ENCODE data around the gene MARVELD1. TPM values are rescaled to one million over a fixed set of nuclear protein-coding genes. Genes with fewer than 3 reads are reported as not detected.

The MARVELD1 gene
- total RNA-seq, 1 experiment from 2014 or later = 30.1 TPM

GRCh38 chr10:97718659-97719142 is 5.2 kb downstream of the MARVELD1 start:
- H3K9me3 ChIP-seq (ENCODE audit: low read depth, low read length, poor library complexity, severe bottlenecking) = no peaks in the 10 kb centered on the region
- DNase-seq (ENCODE audit: low spot score) = no peak
- H3K27ac ChIP-seq (ENCODE audit: low read depth, low read length, poor library complexity, severe bottlenecking) = no peak overlapping the region
- no peak overlapping the region for H3K4me3 ChIP-seq (ENCODE audit: low read depth, low read length, poor library complexity, severe bottlenecking)
- peaks cover 12% of the 10 kb centered on the region for H3K36me3 ChIP-seq (ENCODE audit: insufficient read depth, low read length, poor library complexity, severe bottlenecking)
- intact Hi-C loops (cut with micrococcal nuclease; ENCODE audit: unreplicated experiment) = no loop called here
- POLR2A ChIA-PET (ENCODE audit: low non-redundant PET) = no interaction called here
- CTCF ChIA-PET = interaction anchor here (0.6 kb wide), 1 partner anchor 14 kb away, joined by 8 read pairs; no protein-coding TSS in a partner anchor
- BruUV-seq (replicated peaks) = no TSS peak
- H3K4me1 ChIP-seq (ENCODE audit: insufficient read depth, low read length, poor library complexity, severe bottlenecking) = peaks cover 27% of the 10 kb centered on the region
- TF ChIP-seq EZH2 (IDR thresholded peaks at IDR 0.05; ENCODE audit: borderline replicate concordance, low read depth, low read length, poor library complexity, severe bottlenecking) = no peak
- no peak for TF ChIP-seq CTCF (conservative IDR thresholded peaks at IDR 0.05; ENCODE audit: low read depth, low read length)
- no peaks in the 10 kb centered on the region for H3K27me3 ChIP-seq (replicated peaks; ENCODE audit: insufficient read depth, low read depth, low read length, poor library complexity)

GRCh38 chr10:97719602-97720001 is 6.1 kb downstream of the MARVELD1 start:
- H3K27me3 ChIP-seq (replicated peaks; ENCODE audit: insufficient read depth, low read depth, low read length, poor library complexity) = no peaks in the 10 kb centered on the region
- ChIA-PET POLR2A (ENCODE audit: low non-redundant PET) (no interaction called here), CTCF (no interaction called here)
- H3K27ac ChIP-seq (ENCODE audit: low read depth, low read length, poor library complexity, severe bottlenecking) = peak overlapping the region; percentile 13
- BruUV-seq (replicated peaks) = no TSS peak
- DNase-seq (ENCODE audit: low spot score) = no peak
- intact Hi-C loops (cut with micrococcal nuclease; ENCODE audit: unreplicated experiment) = no loop called here
- H3K4me1 ChIP-seq (ENCODE audit: insufficient read depth, low read length, poor library complexity, severe bottlenecking) = peaks cover 27% of the 10 kb centered on the region
- peaks cover 12% of the 10 kb centered on the region for H3K36me3 ChIP-seq (ENCODE audit: insufficient read depth, low read length, poor library complexity, severe bottlenecking)
- H3K4me3 ChIP-seq (ENCODE audit: low read depth, low read length, poor library complexity, severe bottlenecking) = no peak overlapping the region
- no peak for TF ChIP-seq CTCF (conservative IDR thresholded peaks at IDR 0.05; ENCODE audit: low read depth, low read length)
- TF ChIP-seq EZH2 (IDR thresholded peaks at IDR 0.05; ENCODE audit: borderline replicate concordance, low read depth, low read length, poor library complexity, severe bottlenecking) = no peak
- no peaks in the 10 kb centered on the region for H3K9me3 ChIP-seq (ENCODE audit: low read depth, low read length, poor library complexity, severe bottlenecking)

DNA sequence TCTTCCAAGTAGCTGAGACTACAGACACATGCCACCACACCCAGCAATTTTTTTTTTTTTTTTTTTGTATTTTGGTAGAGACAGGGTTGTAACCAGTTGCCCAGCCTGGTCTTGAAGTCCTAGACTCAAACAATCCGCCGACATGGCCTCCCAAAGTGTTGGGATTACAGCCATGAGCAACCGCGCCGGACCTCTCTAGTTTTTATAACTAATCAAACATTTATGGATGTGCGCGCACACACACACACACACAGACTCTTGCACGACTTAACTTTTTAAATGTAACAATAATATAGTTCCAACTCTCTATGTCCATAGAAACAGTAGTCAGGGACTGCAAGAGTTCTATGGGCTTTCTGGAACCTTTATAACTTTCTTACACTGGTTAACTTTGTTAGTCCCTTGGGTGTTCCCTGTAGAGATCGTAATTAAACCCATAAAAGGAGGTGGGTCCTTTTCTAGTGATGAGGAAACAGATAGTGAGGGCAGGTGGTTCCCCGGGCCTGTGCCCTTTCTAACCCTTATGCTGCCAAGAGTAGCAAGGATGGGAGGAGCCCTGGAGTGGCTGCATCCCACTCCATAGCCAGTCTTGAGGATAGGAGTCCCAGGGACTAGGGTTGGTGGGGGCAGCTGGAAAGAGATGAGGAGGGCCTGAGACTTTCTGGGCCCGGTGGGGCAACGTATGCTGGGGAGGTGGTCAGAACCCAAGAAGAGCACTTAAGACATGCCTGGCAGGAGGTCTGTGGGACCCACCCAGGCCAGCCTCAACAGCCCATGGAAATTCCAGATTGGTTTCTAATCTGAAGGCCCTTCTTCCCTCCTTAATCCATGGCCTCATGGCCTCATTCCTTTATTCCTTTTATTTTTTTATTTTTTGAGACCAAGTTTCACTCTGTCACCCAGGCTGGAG is 8.6 kb downstream of the MARVELD1 start:
- CTCF ChIA-PET = no interaction called here

More for the DNA sequence above, 8.6 kb downstream of the MARVELD1 start:
- no peaks in the 10 kb centered on the region for H3K9me3 ChIP-seq (ENCODE audit: low read depth, low read length, poor library complexity, severe bottlenecking)
- BruUV-seq (replicated peaks) = no TSS peak
- no peak overlapping the region for H3K27ac ChIP-seq (ENCODE audit: low read depth, low read length, poor library complexity, severe bottlenecking)
- peaks cover 15% of the 10 kb centered on the region for H3K4me1 ChIP-seq (ENCODE audit: insufficient read depth, low read length, poor library complexity, severe bottlenecking)
- TF ChIP-seq CTCF (conservative IDR thresholded peaks at IDR 0.05; ENCODE audit: low read depth, low read length) (no peak), EZH2 (IDR thresholded peaks at IDR 0.05; ENCODE audit: borderline replicate concordance, low read depth, low read length, poor library complexity, severe bottlenecking) (no peak)
- DNase-seq (ENCODE audit: low spot score) = no peak
- H3K27me3 ChIP-seq (replicated peaks; ENCODE audit: insufficient read depth, low read depth, low read length, poor library complexity) = no peaks in the 10 kb centered on the region
- H3K4me3 ChIP-seq (ENCODE audit: low read depth, low read length, poor library complexity, severe bottlenecking) = no peak overlapping the region
- intact Hi-C loops (cut with micrococcal nuclease; ENCODE audit: unreplicated experiment) = no loop called here
- POLR2A ChIA-PET (ENCODE audit: low non-redundant PET) = no interaction called here
- H3K36me3 ChIP-seq (ENCODE audit: insufficient read depth, low read length, poor library complexity, severe bottlenecking) = peaks cover 6% of the 10 kb centered on the region

Measured in A673 (cell line).